ENCODE results near the gene LRGUK.

GRCh38 chr7:134279336-134279735, 152.2 kb downstream of the LRGUK start:
- TF ChIP-seq CTCF (IDR thresholded peaks at IDR 0.05 in 8 of 11, conservative IDR thresholded peaks at IDR 0.05 in 3 of 11) (no peak), POLR2AphosphoS5 (IDR thresholded peaks at IDR 0.05) (no peak), POLR2A (IDR thresholded peaks at IDR 0.05) (no peak)

All from spleen (tissue), 7 donors.